Measurements from ENCODE around the gene CEACAM20.
"Not testable (repeated sequence)": the region's sequence is repeated elsewhere in the genome, so short reads cannot be mapped to it uniquely, and the experiment has no call there.

The CEACAM20 gene

DNA sequence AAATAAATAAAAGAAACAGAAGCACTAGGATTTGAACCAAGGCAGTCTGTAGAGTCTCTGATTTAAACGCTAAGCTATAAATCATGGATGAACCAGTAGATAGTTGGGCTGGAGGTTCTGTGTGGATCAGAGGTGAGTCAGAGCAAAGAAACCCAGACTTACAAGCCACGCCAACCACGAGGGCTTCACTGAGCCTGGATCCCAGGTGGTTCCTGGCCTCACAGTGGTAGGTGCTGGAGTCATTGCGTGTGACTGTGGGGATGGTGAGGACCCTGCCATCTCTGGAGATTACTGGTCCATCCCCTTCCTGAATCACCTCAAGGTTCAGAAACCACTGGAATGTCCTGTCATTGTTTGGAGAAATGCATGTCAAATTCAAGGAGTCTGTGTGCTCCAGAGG is 19.3 kb upstream of the CEACAM20 start:
- no peak for DNase-seq

DNA sequence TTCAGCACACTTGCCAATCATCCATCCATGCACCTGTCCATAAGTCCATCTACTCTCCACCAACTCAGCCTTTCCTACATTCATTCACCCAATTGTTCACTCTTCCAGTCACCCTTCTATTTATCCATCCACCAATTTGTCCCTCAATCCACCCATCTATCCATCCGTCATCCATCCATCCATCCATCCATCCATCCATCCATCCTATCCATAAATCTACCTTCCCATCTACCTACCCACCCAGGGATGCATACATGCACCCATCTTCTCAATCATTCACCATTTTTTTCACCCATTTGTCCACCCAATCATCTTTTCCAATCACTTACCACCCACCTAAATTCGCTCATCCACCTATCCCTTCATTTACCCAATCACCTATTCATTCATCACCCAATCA is 14.6 kb upstream of the CEACAM20 start:
- no peak for DNase-seq

DNA sequence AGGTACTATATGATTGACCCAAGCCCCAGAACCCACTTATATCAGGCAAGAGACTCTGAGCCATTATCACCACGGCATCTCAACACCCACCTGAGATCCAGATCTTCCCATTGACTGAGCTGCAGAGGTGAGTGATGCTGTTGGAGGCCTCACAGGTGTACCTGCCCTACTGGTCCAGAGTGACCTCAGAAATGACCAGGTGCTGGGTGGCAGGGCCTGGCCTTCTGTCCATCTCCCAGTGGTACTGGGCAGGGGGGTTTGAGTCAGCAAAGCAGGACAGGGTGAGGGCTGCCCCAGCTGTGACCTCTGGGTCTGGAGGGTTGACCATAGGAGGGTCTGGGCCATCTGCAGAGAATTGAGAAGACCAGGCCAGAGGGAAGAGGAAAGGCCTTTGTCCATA is 13.2 kb upstream of the CEACAM20 start:
- DNase-seq, result no peak

DNA sequence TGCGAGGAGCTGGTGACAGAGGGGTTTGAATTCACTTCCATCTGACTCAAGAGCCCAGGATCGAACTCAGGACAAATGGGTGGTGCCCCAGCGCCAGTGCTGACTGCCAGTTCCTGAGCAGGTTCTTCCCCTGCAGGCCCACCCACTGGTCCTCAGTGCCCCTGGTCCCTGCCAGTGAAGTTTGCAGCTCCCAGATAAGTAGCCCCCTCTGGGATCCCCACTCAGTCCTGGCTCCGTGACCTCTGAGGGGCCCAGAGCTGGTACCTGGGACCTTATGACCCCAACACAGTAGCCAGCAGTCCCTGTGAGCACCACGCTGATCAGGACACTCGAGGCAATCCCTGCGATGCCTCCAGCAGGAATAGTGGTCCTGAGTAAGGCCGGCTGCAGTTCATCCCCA is 11.3 kb upstream of the CEACAM20 start:
- no peak for DNase-seq

DNA sequence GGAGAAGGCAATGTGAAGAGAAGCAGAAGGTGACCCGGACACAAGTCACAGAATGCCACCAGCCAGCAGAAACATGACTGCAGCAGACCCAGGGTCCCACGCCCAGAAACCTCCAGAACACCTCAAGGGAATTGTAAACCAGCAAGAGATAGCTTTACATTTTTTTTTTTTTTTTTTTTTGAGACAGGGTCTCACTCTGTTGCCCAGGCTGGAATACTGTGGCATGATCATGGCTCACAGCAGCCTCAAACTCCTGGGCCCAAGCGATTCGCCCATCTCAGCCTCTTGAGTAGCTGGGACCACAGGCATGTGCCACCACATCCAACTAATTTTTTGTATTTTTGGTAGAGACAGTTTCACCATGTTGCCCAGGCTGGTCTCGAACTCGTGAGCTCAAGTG is 10.5 kb upstream of the CEACAM20 start:
- DNase-seq, result no peak

DNA sequence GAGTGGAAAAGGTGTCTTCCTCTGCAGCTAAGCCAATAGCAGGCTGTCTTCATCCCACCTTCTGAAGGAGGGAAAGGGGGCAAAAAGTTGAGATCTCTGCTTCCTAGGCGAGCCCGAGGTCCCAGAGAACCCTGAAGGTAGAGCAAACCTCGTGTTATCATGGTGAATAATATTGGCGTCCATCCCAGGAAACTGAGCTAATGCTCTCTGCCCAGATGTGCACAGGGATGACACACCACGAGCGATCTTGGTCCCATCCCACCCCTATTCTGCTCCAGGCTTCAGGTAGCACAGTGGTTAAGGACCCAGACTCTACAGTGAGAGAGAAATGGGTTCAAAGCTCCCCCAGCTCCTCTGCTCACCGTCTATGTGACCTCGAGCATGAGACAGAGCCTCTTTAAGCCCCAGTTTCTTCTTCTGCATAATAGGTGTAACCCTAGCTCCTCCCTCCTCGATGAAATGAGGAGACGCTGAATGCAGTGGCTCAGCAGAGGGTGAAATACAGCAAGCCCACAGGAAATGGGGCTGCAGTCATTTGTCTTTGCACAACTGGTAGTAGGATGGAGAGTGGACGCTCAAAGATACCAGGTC is 9.9 kb upstream of the CEACAM20 start:
- DNase-seq, result no peak

DNA sequence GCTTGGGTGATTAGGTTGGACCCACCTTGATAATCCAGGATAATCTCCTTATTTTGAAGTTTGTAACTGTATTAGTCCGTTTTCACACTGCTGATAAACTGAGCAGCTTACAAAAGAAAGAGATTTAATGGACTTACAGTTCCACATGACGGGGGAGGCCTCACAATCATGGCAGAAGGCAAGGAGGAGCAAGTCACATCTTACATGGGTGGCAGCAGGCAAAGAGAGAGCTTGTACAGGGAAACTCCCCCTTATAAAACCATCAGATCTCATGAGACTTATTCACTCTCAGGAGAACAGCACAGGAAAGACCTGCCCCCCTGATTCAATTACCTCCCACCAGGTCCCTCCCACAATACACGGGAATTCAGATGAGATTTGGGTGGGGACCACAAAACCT is 5.9 kb upstream of the CEACAM20 start:
- DNase-seq, result not testable (repeated sequence)

DNA sequence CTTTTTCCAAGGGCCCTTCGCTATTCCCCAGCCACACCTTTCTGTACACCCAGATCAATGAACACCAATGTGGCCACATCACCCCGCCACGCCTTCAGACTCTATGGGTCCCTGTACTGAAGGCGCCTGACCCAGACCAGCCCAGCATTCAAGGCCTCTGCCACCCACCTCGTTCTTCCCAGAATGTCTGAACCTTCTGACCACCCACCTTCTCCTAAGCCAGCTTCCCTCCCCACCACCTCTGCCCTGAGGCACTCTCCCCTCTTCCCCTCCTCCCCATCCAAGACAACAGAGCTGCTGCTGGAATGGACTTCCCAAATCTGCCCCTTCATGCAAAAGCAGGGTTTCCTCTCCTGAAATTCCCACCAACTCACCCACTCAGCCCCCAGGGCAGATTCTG is 3.3 kb upstream of the CEACAM20 start:
- DNase-seq, result no peak

DNA sequence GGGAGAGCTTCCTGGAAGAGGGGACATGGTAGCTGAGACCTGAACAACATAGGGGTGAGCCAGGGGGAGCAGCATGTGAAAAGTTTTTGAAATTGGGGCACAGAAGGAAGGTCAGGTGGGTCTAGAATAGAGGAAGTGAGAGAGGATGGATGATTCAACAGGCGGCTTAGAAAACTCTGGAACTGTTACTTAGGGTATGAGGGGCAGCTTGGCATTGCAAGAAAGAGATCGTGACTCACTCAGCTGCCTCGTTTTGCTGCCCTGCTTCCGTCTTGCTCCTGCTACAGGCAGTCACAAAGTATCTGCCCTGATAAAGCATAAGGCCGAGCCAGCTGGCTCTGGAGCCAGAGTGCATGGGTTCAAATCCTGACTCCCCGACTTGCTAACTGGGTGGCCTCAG is 1.3 kb upstream of the CEACAM20 start:
- no peak for DNase-seq

DNA sequence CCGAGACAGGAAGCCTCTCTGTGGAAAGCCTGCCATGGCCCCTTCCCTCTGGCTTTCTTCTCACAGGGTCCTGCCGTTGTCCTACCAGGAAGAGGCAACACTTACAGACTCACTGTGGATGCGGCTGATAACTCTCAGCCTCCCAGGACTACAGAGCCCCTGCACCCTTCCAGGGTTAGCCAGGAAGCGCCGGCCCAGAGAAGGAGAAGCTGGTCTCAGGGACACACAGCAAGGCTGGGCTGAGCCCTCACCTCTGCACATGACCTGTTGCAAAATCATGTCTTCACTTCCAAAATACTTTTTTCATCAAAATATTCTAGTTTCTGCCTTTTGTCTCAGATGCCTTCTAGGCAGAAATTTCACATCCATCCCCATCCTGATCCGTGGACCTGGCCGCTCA is 1.9 kb downstream of the CEACAM20 start:
- no peak for DNase-seq

DNA sequence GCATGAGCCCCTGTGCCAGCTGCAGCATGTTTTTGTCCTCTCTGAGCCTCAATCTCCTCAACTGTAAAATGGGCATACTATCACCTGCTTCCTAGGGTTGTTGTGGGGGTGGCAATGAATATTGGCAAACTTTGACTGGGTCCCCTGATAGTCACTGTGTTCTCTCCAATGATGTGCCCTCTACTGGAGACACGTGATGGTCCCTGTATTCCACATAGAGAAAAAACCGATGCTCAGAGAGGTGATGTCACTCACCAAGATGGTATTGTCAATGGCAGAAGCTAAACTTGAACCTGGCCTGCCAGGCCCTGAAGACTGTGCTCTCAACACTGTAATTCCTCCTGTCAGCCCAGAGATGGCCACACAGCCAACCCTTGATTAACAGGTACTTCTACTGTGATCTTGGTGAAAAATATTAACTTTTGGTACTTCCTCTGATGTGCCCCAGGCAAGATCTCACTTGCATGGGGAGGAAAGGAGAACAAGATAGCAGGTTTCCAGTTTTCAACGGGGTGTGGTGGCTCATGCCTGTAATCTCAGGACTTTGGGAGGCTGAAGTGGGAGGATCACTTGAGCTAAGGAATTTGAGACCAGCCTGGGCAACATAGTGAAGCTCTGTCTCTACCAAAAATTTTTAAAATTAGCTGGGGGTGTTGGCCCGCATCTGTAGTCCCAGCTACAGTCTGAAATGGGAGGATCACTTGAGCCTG is 3.6 kb downstream of the CEACAM20 start:
- DNase-seq, result no peak

DNA sequence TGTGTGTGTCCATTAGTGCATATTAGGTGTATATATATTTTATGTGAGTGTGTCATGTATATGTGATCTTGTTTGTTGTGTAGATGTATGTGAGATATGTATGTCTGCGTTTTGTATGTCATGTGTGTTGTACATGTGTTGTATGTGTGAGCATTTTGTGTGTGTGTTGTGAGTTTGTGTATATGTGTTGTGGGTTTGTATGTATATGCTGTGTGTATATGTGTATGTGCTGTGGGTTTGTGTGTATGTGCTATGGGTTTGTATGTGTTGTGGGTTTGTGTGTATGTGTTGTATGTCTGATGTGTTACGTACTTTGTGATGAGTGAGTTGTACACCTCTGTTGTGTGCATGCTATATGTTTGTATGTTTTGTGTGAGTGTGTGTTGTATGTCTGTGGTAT is 8.1 kb downstream of the CEACAM20 start:
- no peak for DNase-seq

DNA sequence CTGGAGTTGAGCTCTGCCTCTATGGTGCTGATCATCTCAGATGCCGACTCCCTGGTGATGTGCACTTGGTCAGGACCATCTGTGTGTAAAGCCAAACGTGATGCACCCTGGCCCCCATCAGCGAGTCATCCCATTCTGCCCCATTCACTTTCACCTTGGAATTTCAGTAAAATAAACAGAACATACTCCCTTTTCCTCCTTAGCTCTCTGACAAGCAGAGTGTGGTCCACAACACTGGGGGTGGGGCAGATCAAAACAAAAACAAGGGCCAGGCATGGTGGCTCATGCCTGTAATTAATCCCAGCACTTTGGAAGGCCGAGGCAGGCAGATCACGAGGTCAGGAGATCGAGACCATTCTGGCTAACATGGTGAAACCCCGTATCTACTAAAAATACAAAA is 12.3 kb downstream of the CEACAM20 start:
- DNase-seq, result no peak

DNA sequence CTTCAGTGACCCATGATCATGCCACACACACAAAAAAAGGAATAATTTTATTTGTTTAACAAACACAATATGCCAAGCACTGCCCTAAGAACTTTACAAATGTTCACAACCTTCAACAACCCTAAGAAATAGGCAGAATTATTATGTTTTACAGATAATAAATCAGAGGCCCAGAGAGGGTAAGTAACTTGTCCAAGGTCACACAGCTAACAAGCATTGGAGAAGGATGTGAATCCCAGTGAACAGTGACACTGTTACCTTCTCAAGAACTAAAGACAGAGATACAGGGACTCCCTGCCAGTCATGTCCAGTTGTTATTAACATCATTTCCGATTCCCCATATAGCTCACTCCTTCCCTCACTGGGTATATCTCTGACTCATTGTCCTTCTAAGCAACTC is 13.6 kb downstream of the CEACAM20 start:
- DNase-seq, result no peak

DNA sequence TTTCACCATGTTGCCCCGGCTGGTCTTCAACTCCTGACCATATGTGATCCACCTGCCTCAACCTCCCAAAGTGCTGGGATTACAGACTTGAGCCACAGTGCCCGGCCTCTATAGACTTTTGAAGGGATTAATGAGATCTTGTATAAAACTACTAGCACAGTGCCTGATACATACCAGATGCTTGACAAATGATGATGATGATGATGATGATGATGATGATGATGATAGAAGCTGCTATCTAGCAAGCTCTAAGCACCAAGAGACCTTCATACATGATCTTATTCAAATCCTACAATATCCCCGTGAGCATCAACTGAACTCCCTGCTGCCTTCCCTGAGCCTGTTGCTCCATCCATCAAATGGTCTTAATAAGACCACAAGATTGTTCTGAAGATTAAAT is 14.4 kb downstream of the CEACAM20 start:
- DNase-seq, result no peak

DNA sequence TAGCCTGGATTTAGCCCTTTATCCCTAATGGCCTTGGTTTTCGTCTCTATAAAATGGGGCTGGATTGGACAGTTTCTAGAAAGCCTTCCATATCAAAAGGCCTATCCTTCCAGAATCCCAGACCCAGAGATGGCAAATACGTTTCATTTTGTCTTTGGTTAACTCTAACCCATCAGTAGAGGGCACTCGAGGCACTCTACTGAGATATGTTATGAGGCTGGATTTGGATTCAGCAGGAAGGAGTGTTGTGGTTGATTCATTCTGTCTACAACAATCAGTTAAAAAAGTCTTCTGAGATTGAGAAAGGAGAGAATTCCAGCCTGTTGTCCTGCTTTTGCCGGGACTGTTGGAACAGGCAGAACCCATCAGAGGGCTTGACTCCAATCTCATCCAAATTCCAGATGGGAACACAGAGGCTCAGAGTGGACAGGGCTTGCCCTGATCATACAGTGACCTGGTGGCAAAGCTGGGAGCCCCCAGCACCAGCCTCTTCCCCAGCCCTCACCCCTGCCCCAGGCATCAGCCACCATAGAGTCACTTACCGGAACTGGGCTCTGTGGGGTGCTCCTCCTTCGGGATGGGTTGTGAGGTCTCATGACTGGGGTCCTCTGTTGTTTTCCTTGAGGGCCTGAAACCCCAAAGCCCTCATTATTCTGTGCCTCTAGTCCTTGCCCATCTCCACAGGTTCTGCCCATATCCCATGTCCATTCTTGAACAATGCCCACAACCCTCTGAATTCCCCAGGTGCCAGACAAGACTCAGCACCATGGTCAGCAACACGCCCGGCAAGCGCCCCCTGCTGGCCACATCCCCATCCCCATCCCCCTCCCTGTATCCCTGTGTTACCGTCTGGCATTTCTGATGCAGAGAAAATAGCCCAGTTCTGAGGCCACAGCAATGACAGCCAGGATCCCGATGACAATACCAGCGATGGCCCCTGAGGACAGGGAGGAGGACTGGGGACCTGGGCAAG is 16.9 kb downstream of the CEACAM20 start:
- no peak for DNase-seq

DNA sequence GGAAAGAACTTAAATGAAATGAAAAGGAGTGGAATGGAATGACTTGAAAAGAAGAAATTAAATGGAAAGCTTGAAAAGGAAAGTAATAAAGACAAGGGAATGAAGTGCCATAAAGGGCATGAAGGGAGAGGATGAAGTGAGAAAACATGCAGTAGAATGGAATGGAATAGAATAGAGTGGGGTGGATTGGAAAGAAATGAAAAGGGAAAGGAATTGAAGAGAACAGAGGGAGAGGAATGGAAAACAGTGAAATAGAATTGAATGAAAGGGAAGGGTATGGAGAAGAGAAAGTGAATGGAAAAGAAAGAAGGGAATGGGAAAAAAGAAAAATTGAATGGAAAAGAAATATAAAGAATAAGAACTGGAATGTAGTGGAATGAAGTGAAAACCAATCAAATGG is 20.0 kb downstream of the CEACAM20 start:
- DNase-seq, result no peak

DNA sequence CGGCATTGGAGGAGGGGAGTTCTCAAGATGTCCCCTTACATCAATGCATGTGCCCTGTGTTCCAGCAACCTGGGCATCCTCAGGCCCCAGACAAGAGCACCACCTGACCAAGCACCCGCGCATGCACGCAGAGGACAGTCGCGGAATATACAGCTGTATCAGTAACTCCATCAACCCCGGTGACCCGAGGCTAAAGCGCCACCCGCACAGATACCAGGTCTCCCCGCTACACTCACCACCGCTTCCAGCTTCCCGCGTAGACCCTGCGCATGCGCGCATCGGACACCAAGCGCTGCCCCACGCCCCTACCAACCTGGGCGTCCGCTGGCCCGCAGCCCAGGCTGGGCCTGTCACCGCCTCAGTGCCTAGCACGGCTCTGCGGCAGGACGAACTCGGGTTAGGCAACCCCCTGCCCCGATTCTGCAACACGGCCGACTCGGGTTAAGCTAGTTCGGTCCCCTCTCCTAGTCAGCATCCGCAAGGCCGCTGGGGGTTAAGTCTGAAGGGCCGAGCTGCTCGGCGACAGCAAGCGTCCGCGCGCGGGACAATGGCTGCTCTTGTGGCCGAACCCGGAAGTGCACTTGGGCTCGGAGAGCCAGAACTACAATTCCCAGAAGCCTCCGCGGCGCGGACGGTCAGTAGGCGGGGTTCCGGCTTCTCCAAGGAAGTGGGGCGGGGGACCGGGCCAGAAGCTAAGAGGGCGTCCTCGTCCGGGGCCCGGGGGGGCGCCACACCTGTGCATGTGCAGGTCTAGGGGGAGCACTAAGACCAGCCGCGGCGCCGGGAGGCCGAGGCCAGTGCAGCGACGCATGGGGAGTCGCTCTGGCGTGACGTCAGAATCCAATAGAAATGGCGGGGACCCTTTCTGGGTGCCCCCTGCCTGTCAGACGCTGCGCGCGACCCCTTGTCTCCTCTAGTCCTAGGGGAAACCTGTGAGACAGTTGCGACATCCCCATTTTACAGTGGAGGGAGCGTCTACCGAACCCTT is 29.2 kb downstream of the CEACAM20 start, which contains the start of gene ZNF180:
Gene ZNF180 (minus strand): TSS at position 561 of the 988 bp plus-strand sequence. CDS start 3,188 bp downstream, outside the sequence.
- DNase-seq, result peak; percentile 89 to 92

DNA sequence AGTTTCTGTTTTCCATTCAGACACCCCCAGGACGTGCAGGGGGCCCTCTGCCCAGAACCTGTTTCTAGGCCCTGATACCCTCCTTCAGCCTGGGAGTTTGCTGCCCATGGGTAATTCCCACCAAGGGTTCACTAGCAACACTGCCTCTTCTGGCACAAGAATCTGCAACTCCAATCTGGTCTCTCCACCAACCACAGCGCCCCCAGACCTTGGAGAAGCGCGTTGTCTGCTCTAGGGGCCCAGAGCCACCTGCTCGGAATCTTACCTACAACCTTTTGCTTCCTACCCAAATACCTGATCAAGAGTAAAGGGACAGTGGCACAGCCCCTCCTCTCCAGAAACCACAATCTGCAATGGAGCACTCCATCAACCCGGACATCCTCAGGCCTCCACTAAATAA is 29.9 kb downstream of the CEACAM20 start:
- no peak for DNase-seq

DNA sequence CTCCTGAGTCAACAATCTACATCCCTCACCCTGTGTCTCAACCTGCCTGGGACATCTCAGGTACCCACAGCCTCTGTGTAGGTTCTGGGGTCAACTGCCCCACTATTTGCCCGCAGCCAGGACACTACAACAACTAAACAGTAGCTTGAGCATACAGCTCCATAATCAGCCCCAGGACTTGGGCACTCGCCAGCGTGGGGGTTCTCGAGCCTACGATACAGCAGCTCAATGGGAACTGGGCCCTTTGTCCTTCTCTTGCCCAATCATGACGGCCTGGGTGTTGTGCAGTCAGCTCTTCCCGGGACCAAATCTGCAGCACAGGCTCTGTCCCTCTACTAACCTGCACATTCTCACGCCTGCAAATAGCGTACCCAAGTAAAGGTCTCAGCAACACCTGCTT is 30.5 kb downstream of the CEACAM20 start:
- no peak for DNase-seq

DNA sequence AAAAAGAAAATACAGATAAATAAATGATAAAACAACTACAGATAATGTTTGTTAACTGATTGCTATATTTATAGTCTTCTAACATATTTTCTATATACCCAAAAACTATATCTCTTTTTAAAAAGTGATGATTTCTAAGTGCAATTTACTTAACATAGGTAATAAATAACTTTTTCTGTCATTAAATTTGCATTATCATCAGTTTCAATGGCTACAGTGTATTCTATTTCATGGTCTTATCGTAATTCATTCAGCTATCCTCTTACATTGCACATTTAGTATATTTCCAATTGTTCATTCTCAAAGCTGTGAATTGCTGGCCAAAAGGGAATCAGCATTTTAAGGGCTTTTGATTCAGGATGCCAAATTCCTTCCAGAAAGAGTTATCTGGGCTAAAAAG is 32.8 kb downstream of the CEACAM20 start:
- DNase-seq, result no peak

Measured in bone marrow (tissue), 2 donors.